Metanephros (tissue), 2 donors: ENCODE data around the gene THAP9. TPM values are rescaled to one million over a fixed set of nuclear protein-coding genes. Genes with fewer than 3 reads are reported as not detected.

ENCODE experiments used
- small RNA-seq: library from RNA; depleted of rRNA; stranded (forward); fragments of <200 nt; gene quantifications from one replicate; pipeline ENCODE3, GENCODE V24; 2014; ENCODE audit warnings: low replicate concordance
- total RNA-seq: library from RNA; depleted of rRNA; stranded (reverse); fragments of >200 nt; gene quantifications from one replicate; pipeline ENCODE4 v1.2.3, GENCODE V29; 2014

THAP9 gene, protein sequence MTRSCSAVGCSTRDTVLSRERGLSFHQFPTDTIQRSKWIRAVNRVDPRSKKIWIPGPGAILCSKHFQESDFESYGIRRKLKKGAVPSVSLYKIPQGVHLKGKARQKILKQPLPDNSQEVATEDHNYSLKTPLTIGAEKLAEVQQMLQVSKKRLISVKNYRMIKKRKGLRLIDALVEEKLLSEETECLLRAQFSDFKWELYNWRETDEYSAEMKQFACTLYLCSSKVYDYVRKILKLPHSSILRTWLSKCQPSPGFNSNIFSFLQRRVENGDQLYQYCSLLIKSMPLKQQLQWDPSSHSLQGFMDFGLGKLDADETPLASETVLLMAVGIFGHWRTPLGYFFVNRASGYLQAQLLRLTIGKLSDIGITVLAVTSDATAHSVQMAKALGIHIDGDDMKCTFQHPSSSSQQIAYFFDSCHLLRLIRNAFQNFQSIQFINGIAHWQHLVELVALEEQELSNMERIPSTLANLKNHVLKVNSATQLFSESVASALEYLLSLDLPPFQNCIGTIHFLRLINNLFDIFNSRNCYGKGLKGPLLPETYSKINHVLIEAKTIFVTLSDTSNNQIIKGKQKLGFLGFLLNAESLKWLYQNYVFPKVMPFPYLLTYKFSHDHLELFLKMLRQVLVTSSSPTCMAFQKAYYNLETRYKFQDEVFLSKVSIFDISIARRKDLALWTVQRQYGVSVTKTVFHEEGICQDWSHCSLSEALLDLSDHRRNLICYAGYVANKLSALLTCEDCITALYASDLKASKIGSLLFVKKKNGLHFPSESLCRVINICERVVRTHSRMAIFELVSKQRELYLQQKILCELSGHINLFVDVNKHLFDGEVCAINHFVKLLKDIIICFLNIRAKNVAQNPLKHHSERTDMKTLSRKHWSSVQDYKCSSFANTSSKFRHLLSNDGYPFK
- total RNA-seq = 18.4 TPM

DNA sequence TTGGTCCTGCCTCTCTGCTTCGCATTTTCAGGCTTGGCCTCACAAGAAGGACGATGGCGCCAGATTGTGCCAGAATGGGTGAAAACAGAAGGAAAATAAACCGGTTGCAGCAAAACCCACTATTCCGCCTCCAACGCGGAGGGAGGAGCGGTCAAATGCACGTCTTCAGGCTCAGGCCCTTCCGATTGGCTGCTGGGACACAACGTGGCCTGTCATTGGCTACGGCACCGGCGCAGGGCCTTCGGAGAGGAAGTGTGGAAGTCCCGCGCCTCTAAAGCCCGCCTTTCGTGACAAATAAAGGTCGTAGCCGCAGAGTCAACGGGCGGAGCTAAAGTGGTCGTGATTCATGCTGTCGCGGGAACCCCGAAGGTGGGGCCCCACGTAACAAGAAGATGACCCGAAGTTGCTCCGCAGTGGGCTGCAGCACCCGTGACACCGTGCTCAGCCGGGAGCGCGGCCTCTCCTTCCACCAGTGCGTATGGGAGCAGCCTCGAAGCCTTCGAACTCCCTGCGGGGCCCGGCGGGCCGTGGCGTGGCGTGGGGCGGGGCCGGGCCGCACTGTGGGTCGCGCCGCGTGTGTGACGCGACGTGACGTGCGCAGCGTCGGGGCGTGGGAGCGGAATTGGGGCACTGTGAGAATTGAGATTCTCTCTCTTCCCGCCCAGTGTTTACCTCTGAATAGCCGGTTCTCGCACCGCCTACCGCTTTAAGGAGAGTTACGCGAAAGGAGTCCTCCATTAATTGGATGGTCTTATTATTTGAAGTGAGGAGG lies at the start of gene THAP9:
THAP9 (plus strand) TSS at position 325 of the 772 bp plus-strand sequence; CDS start at position 393, 68 bp downstream.

DNA sequence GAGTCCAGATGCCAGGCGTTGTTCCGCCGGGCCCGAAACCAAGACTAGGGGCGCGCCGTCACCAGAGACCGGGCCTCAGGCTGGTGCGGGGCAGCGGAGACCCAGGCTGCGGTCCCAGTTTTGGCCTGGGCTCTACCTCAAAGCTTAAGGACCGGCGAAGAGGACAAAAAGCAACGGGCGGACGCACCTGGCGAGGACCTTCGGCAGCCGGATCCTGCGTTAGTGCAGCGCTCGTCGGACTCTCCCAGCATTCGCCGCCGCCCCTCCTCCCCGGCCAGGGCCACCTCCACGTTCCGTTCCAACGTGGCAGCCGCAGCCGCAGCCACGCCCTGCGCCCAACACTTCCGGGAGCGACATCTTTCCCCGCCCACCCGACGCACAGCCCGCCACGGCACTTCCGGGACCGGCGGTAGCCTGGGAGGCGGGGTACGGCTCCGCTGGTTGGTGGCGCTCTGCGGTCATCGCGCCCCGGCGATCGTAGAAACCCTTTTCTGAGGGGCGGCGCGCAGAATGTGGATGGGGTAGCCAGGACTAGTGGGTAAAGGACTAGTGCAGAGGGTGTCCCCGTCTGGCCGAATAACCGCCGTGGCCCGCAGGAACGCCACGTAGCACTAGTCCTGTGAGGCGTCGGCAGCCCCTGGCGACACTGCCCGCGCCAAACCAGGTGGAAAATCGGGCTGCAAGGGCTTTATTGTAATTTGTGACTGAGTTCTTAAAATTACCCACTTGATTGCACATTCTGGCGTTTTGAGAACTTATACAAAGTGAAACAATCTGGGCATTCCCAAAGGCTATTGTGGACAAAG lies 9.4 kb upstream of the THAP9 start, which contains the start of gene SEC31A:
SEC31A (minus strand) TSS at position 253 of the 806 bp plus-strand sequence. CDS start 9,217 bp downstream, outside the sequence.

Small RNA genes lying within 50 kb of the gene (small RNA-seq; reads per million reads assigned to genes)
- gene RF00019 = not detected

Other genes starting within 250 kb of the THAP9 start
- 27.0 TPM for gene SCD5, start 101.9 kb upstream of the THAP9 start, total RNA-seq
- 206 TPM for gene SEC31A, start 9.6 kb upstream of the THAP9 start, total RNA-seq
- gene LIN54, start 110.1 kb downstream of the THAP9 start, total RNA-seq = 13.2 TPM
- gene COPS4, start 134.4 kb downstream of the THAP9 start, total RNA-seq = 73.9 TPM
- gene PLAC8, start 214.0 kb downstream of the THAP9 start, total RNA-seq = 8.3 TPM